ENCODE measurements around the gene PEDS1.
"Not testable (repeated sequence)": the region's sequence is repeated elsewhere in the genome, so short reads cannot be mapped to it uniquely, and the experiment has no call there.

PEDS1 gene

DNA sequence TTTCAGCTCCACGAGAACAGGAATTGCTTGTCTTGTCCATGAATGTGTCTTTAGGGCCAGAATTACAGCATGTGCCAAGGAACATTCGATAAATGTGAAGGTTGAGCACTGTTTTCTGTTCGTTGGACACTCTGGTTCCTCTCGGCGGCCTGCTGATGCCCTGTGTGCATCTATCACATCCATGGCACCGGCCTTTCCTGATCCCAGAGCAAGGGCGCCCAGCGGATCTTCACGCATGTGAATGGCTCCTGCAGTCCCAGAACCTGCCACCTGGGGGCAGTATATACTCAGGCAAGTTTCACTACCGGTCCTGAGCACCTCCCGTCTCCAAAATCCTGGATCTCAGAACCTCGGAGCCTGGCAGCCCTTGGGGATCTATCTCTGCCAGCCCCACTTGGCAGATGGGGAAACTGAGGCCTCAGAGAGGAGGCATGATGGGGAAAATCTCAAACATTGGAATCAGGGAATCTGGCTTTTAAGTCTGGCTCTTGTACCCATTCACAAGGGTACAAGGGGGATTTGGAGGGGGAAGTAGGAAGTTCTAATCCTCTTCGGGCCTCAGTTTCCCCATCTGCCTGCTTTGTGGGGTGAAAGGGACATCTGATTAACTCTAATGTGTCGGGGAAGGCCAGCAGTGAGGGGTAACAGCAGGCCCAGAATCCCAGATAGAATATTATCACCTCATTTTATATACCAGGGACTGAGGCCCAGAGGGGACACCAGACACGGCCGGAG, 32.8 kb upstream of the PEDS1 start:
- H3K9me3 Mint-ChIP-seq: no peaks in the 10 kb centered on the region
- H3K27me3 Mint-ChIP-seq: peaks cover 11% of the 10 kb centered on the region
- H3K4me3 Mint-ChIP-seq: no peak overlapping the region
- no peaks in the 10 kb centered on the region for H3K36me3 Mint-ChIP-seq
- no peaks in the 10 kb centered on the region for H3K4me1 Mint-ChIP-seq
- ATAC-seq (ENCODE audit: low read depth): no peak
- peak; percentile 86 to 96 for DNase-seq (ENCODE audit: low spot score in 2 of 2)
- H3K27ac Mint-ChIP-seq: no peak overlapping the region

DNA sequence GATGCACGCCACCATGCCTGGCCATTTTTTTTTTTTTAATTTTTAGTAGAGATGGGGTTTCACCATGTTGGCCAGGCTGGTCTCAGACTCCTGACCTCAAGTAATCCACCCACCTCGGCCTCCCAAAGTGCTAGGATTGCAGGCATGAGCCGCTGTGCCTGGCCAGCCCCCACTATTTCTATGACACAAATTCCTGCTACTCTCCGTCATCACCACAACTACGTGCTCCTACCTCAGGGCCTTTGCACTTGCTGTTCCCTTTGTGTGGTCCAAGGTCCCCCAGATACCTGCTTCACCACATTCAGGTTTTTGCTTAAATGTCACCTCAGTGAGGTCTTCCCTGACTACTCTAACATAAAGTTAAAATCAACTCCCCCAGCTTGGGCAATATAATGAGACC, 31.9 kb upstream of the PEDS1 start:
- H3K36me3 Mint-ChIP-seq: no peaks in the 10 kb centered on the region
- peaks cover 11% of the 10 kb centered on the region for H3K27me3 Mint-ChIP-seq
- H3K9me3 Mint-ChIP-seq: no peaks in the 10 kb centered on the region
- H3K27ac Mint-ChIP-seq: no peak overlapping the region
- no peak overlapping the region for H3K4me3 Mint-ChIP-seq
- ATAC-seq (ENCODE audit: low read depth) (no peak), DNase-seq (ENCODE audit: low spot score in 2 of 2) (no peak)
- H3K4me1 Mint-ChIP-seq: no peaks in the 10 kb centered on the region

DNA sequence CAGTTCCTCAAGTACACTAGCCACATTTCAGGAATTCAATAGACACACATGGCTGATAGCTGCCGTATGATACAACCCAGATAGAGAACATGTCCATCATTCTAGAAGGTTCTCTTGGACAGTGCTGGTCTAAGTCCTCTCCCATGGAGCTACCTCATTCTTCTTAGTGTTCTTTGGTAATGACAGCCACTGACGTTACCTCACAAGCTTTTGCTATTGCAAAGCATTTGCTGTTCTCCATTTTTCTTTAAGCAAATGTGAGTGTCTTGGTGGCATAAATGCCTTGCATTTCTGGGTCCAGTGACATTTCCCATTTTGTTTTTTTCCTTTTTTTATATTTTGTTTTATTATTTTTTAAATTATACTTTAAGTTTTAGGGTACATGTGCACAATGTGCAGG, 28.8 kb upstream of the PEDS1 start:
- no peak overlapping the region for H3K27ac Mint-ChIP-seq
- H3K36me3 Mint-ChIP-seq: no peaks in the 10 kb centered on the region
- no peak overlapping the region for H3K4me3 Mint-ChIP-seq
- no peaks in the 10 kb centered on the region for H3K4me1 Mint-ChIP-seq
- peaks cover 11% of the 10 kb centered on the region for H3K27me3 Mint-ChIP-seq
- DNase-seq (ENCODE audit: low spot score in 2 of 2) (no peak), ATAC-seq (ENCODE audit: low read depth) (no peak)
- no peaks in the 10 kb centered on the region for H3K9me3 Mint-ChIP-seq

GRCh38 chr20:50181344-50181743, 27.8 kb upstream of the PEDS1 start:
- DNase-seq (ENCODE audit: low spot score in 2 of 2): no peak
- H3K9me3 Mint-ChIP-seq: no peaks in the 10 kb centered on the region
- no peaks in the 10 kb centered on the region for H3K4me1 Mint-ChIP-seq
- peaks cover 11% of the 10 kb centered on the region for H3K27me3 Mint-ChIP-seq
- no peak overlapping the region for H3K27ac Mint-ChIP-seq
- H3K4me3 Mint-ChIP-seq: no peak overlapping the region
- no peaks in the 10 kb centered on the region for H3K36me3 Mint-ChIP-seq
- ATAC-seq (ENCODE audit: low read depth): no peak

- DNase-seq (ENCODE audit: low spot score in 2 of 2); H3K27me3 Mint-ChIP-seq; H3K36me3 Mint-ChIP-seq; ATAC-seq (ENCODE audit: low read depth); H3K4me3 Mint-ChIP-seq; H3K27ac Mint-ChIP-seq; H3K9me3 Mint-ChIP-seq; H3K4me1 Mint-ChIP-seq: not testable (repeated sequence)
These were observed 25.1 kb upstream of the PEDS1 start for GRCh38 chr20:50178672-50179071.

GRCh38 chr20:50175938-50176933, 22.7 kb upstream of the PEDS1 start:
- peaks cover 5% of the 10 kb centered on the region for H3K27me3 Mint-ChIP-seq
- no peaks in the 10 kb centered on the region for H3K36me3 Mint-ChIP-seq
- no peaks in the 10 kb centered on the region for H3K9me3 Mint-ChIP-seq
- H3K4me3 Mint-ChIP-seq: no peak overlapping the region
- H3K27ac Mint-ChIP-seq: no peak overlapping the region
- DNase-seq (ENCODE audit: low spot score in 2 of 2) (no peak), ATAC-seq (ENCODE audit: low read depth) (no peak)
- no peaks in the 10 kb centered on the region for H3K4me1 Mint-ChIP-seq

GRCh38 chr20:50174456-50174855, 20.9 kb upstream of the PEDS1 start:
- Mint-ChIP-seq H3K9me3 (no peaks in the 10 kb centered on the region), H3K27me3 (peaks cover 8% of the 10 kb centered on the region), H3K36me3 (peaks cover under 1% of the 10 kb centered on the region), H3K4me1 (peaks cover 1% of the 10 kb centered on the region), H3K4me3 (no peak overlapping the region), H3K27ac (no peak overlapping the region)
- no peak for DNase-seq (ENCODE audit: low spot score in 2 of 2)
- no peak for ATAC-seq (ENCODE audit: low read depth)

GRCh38 chr20:50172347-50173013, 19.0 kb upstream of the PEDS1 start:
- no peaks in the 10 kb centered on the region for H3K9me3 Mint-ChIP-seq
- DNase-seq (ENCODE audit: low spot score in 2 of 2) (no peak), ATAC-seq (ENCODE audit: low read depth) (peak; percentile 56)
- peaks cover 10% of the 10 kb centered on the region for H3K27me3 Mint-ChIP-seq
- peak overlapping the region; percentile 22 for H3K4me3 Mint-ChIP-seq
- H3K27ac Mint-ChIP-seq: no peak overlapping the region
- peaks cover 2% of the 10 kb centered on the region for H3K36me3 Mint-ChIP-seq
- H3K4me1 Mint-ChIP-seq: peaks cover 3% of the 10 kb centered on the region

- Mint-ChIP-seq H3K4me3 (no peak overlapping the region), H3K27ac (no peak overlapping the region), H3K9me3 (no peaks in the 10 kb centered on the region), H3K36me3 (peaks cover 2% of the 10 kb centered on the region), H3K4me1 (peaks cover 11% of the 10 kb centered on the region), H3K27me3 (peaks cover 10% of the 10 kb centered on the region)
- DNase-seq (ENCODE audit: low spot score in 2 of 2): no peak
- ATAC-seq (ENCODE audit: low read depth): no peak
These were observed 17.2 kb upstream of the PEDS1 start for GRCh38 chr20:50170549-50171220.

GRCh38 chr20:50169329-50169823, 15.9 kb upstream of the PEDS1 start:
- H3K4me1 Mint-ChIP-seq: peaks cover 11% of the 10 kb centered on the region
- H3K36me3 Mint-ChIP-seq: peaks cover 2% of the 10 kb centered on the region
- ATAC-seq (ENCODE audit: low read depth): peak; percentile 54
- H3K4me3 Mint-ChIP-seq: no peak overlapping the region
- H3K27me3 Mint-ChIP-seq: peaks cover 10% of the 10 kb centered on the region
- no peak overlapping the region for H3K27ac Mint-ChIP-seq
- DNase-seq (ENCODE audit: low spot score in 2 of 2): peak; percentile 82 to 92
- H3K9me3 Mint-ChIP-seq: no peaks in the 10 kb centered on the region

DNA sequence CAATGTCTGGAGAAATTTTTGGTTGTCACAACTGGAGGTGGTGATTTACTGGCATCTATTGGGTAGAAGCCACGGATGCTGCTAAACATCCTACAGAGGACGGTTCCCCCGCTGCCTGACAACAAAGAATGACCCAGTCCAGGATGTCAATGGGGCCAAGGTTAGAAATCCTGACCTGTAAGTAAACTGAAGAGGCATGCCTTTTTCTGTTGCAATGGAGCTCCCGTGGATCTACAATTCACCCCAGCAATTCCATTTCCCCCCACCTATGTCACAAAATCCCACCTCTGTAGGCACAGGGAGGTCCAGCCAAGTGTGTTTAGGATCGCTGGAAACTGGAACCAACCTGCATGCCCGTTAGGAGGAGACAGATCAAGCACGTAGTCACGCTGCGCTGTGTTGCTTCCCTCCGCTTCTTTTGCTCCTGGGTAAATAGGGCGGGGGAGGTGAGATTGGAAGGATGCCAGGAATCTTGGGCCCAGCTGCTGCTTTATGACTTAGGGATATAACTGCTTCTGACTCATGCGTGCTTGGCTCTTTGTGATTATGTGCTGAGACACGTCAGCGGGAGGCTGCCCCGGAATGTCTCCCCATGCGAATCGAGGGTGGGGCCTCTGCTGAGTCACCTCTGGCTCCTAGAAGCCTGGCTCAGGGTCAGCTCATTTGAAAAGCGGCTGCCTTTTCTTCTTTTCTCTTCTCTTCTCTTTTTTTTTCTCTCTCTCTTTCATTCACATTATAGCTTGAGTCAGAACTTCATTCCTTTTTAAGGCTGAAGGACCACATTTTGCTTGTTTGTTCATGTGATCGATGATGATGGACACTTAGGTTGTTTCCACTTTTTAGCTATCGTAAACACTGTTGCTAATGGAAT, 12.4 kb upstream of the PEDS1 start:
- peak overlapping the region; percentile 35 for H3K27ac Mint-ChIP-seq
- peak; percentile 37 to 44 for DNase-seq (ENCODE audit: low spot score in 2 of 2)
- ATAC-seq (ENCODE audit: low read depth): peak; percentile 96
- H3K36me3 Mint-ChIP-seq: peaks cover 2% of the 10 kb centered on the region
- peaks cover 5% of the 10 kb centered on the region for H3K27me3 Mint-ChIP-seq
- H3K4me3 Mint-ChIP-seq: peak overlapping the region; percentile 82
- H3K4me1 Mint-ChIP-seq: peaks cover 11% of the 10 kb centered on the region
- H3K9me3 Mint-ChIP-seq: no peaks in the 10 kb centered on the region

- H3K36me3 Mint-ChIP-seq: no peaks in the 10 kb centered on the region
- peaks cover 8% of the 10 kb centered on the region for H3K4me1 Mint-ChIP-seq
- DNase-seq (ENCODE audit: low spot score in 2 of 2): no peak
- no peaks in the 10 kb centered on the region for H3K27me3 Mint-ChIP-seq
- no peaks in the 10 kb centered on the region for H3K9me3 Mint-ChIP-seq
- ATAC-seq (ENCODE audit: low read depth): no peak
- H3K4me3 Mint-ChIP-seq: no peak overlapping the region
- H3K27ac Mint-ChIP-seq: no peak overlapping the region
These were observed 10.2 kb upstream of the PEDS1 start for GRCh38 chr20:50163570-50164317.

Data from memory B cell (primary cell).